GM10248 (cell line): Measurements from ENCODE around the gene LYPLAL1.

Experiments
- CTCF ChIA-PET: fragments of 300-600 bp; sonication (Branson Sonifier 250); formaldehyde crosslinking; extraction: SDS; loops from one replicate; lab custom pipeline; 2021; ENCODE audit warnings: antibody characterized with exemption; lab: Yijun Ruan, JAX
- POLR2A ChIA-PET: fragments of 350-650 bp; sonication (Branson Sonifier 250); formaldehyde crosslinking; extraction: SDS; loops from one replicate; lab custom pipeline; 2020; ENCODE audit warnings: antibody characterized with exemption; lab: Yijun Ruan, JAX
- DNase-seq: peaks from one replicate; pipeline ENCODE4 v3.0.0; 2012; ENCODE audit errors: extremely low spot score
- TF ChIP-seq, protein P1 (sequence below): IDR thresholded peaks from 2 replicates; pipeline ENCODE4 v1.5.1; 2012; ENCODE audit warnings: mild to moderate bottlenecking, low read depth; ENCODE audit errors: extremely low read depth, missing control alignments, control extremely low read depth

The LYPLAL1 gene

GRCh38 chr1:219172821-219173220, 857 bp upstream of the LYPLAL1 start:
- TF ChIP-seq, protein P1, sequence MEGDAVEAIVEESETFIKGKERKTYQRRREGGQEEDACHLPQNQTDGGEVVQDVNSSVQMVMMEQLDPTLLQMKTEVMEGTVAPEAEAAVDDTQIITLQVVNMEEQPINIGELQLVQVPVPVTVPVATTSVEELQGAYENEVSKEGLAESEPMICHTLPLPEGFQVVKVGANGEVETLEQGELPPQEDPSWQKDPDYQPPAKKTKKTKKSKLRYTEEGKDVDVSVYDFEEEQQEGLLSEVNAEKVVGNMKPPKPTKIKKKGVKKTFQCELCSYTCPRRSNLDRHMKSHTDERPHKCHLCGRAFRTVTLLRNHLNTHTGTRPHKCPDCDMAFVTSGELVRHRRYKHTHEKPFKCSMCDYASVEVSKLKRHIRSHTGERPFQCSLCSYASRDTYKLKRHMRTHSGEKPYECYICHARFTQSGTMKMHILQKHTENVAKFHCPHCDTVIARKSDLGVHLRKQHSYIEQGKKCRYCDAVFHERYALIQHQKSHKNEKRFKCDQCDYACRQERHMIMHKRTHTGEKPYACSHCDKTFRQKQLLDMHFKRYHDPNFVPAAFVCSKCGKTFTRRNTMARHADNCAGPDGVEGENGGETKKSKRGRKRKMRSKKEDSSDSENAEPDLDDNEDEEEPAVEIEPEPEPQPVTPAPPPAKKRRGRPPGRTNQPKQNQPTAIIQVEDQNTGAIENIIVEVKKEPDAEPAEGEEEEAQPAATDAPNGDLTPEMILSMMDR = no peak
- ChIA-PET POLR2A (no interaction called here), CTCF (interaction anchor here (5.1 kb wide), 1 partner anchor 15 kb away, joined by 44 read pairs; no protein-coding TSS in a partner anchor)
- DNase-seq = no peak

- TF ChIP-seq, protein P1 = no peak
- DNase-seq = no peak
- POLR2A ChIA-PET = no interaction called here
- CTCF ChIA-PET = interaction anchor here (1.6 to 5.1 kb wide), 2 partner anchors 14 to 43 kb away, joined by 5 to 44 read pairs; no protein-coding TSS in a partner anchor
These were observed 282 bp upstream of the LYPLAL1 start for GRCh38 chr1:219173434-219173757.

GRCh38 chr1:219174460-219175211, 958 bp downstream of the LYPLAL1 start:
- POLR2A ChIA-PET = interaction anchor here (1.2 kb wide), 1 partner anchor 14 kb away, joined by 4 read pairs; no protein-coding TSS in a partner anchor
- DNase-seq = peak; percentile 15
- TF ChIP-seq, protein P1 = no peak
- CTCF ChIA-PET = interaction anchor here (1.0 to 5.1 kb wide), 5 partner anchors 13 to 393 kb away, joined by 3 to 44 read pairs (median 5); no protein-coding TSS in a partner anchor

DNA sequence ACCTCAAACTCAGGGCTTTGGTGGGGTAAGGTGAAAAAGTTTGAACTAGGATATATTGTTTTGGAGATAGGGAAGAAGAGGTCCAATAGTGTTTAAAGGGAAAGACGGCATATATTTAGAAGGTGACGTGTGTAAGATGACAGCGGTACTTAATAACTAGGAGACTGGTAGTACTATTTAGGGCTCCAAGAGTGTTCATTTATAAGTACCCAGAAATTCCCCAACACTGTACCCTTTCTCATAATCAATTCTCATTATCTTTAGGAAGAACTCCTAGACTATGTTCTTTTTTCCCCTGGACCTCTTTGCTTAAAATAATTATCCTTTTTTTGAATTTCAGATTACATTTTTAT, 1.5 kb downstream of the LYPLAL1 start:
- CTCF ChIA-PET = interaction anchor here (1.0 to 5.1 kb wide), 4 partner anchors 12 to 392 kb away, joined by 3 to 44 read pairs (median 4); no protein-coding TSS in a partner anchor
- DNase-seq = no peak
- POLR2A ChIA-PET = interaction anchor here (1.2 kb wide), 1 partner anchor 14 kb away, joined by 4 read pairs; no protein-coding TSS in a partner anchor
- TF ChIP-seq, protein P1 = no peak

DNA sequence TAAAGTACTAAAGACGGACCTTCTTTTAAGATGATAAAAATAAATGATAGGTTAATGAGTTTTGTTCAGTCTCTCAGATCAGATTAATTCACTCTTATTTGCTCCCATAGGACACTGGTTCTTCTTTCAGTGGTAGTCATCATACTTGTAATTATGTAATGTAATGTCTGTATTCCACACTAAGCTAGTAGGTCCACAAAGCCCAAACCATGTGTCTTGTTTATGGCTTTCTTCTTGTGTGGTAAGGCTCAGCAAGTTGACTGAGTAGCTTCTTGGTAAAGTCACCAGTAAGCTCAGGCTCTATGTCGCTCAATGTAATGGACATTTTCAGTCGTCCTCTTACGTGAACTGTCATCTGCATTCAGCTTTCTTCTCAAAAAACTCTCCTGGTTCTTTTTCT, 2.5 kb downstream of the LYPLAL1 start:
- CTCF ChIA-PET = interaction anchor here (1.1 to 5.1 kb wide), 7 partner anchors 11 to 485 kb away, joined by 3 to 44 read pairs (median 5); no protein-coding TSS in a partner anchor
- TF ChIP-seq, protein P1 = no peak
- POLR2A ChIA-PET = no interaction called here
- no peak for DNase-seq

- CTCF ChIA-PET = interaction anchor here (1.4 to 5.1 kb wide), 5 partner anchors 10 to 484 kb away, joined by 3 to 44 read pairs (median 5); no protein-coding TSS in a partner anchor
- peak; percentile 6 for DNase-seq
- POLR2A ChIA-PET = interaction anchor here (0.9 to 1.1 kb wide), 2 partner anchors 11 to 34 kb away, joined by 3 to 4 read pairs; no protein-coding TSS in a partner anchor
- TF ChIP-seq, protein P1 = no peak
These were observed 3.7 kb downstream of the LYPLAL1 start for GRCh38 chr1:219177363-219177762.
